Keratinocyte (primary cell): Measurements from ENCODE around the gene ALDH3A1. TPM values are rescaled to one million over a fixed set of nuclear protein-coding genes. Genes with fewer than 3 reads are reported as not detected.
A peak's percentile ranks its signal among the peaks of the same experiment; 100 is the strongest.

Source experiments
- DNase-seq: peaks from one replicate; pipeline ENCODE4 v3.0.0-alpha.2; 2011; ENCODE audit warnings: low read depth, missing footprints, low spot score
- FAIRE-seq: peaks from 2 replicates; lab custom pipeline; 2011; peaks lifted over from hg19 to GRCh38; lab: Jason Lieb, UNC
- H2AFZ ChIP-seq: 2 replicates; pipeline ENCODE4 v1.6.0; 2012; ENCODE audit warnings: low read length, control low read depth, inconsistent platforms; ENCODE audit not compliant: control insufficient read depth
- H3K27ac ChIP-seq: 2 replicates; pipeline ENCODE4 v1.5.1; 2011; ENCODE audit warnings: low read length; ENCODE audit not compliant: control insufficient read depth, insufficient read depth
- H3K27me3 ChIP-seq: 3 replicates; pipeline ENCODE4 v1.6.0; 2011; ENCODE audit warnings: low read length; ENCODE audit not compliant: control insufficient read depth, insufficient read depth; ENCODE audit errors: extremely low read depth
- H3K36me3 ChIP-seq, 2 experiments: 2 replicates in 1 of 2; 3 replicates in 1 of 2; pipeline ENCODE4 v1.5.1; 2011; ENCODE audit warnings: low read length in 2 of 2, mild to moderate bottlenecking in 1 of 2; ENCODE audit not compliant: control insufficient read depth in 2 of 2, insufficient read depth in 2 of 2; ENCODE audit errors: extremely low read depth in 1 of 2
- H3K4me1 ChIP-seq: 3 replicates; pipeline ENCODE4 v1.5.1; 2011; ENCODE audit warnings: low read length; ENCODE audit not compliant: control insufficient read depth, insufficient read depth; ENCODE audit errors: extremely low read depth
- H3K4me2 ChIP-seq: 3 replicates; pipeline ENCODE4 v1.6.0; 2011; ENCODE audit warnings: low read depth, low read length; ENCODE audit not compliant: control insufficient read depth, insufficient read depth; ENCODE audit errors: extremely low read depth
- H3K4me3 ChIP-seq, 3 experiments: fragments of 200-600 bp in 1 of 3; sonication (generic) in 1 of 3; 2 replicates in 2 of 3; 3 replicates in 1 of 3; pipeline ENCODE4 v1.5.1; 2011 to 2016; ENCODE audit warnings: low read length in 3 of 3, mild to moderate bottlenecking in 3 of 3, control low read depth in 2 of 3, inconsistent platforms in 1 of 3, low read depth in 1 of 3, mixed read lengths in 1 of 3, mixed run types in 1 of 3, moderate library complexity in 1 of 3; ENCODE audit not compliant: control insufficient read depth in 2 of 3, insufficient read depth in 2 of 3; ENCODE audit errors: extremely low read depth in 1 of 3
- H3K79me2 ChIP-seq: 2 replicates; pipeline ENCODE4 v1.6.0; 2012; ENCODE audit warnings: low read length; ENCODE audit not compliant: control insufficient read depth, insufficient read depth
- H3K9ac ChIP-seq: 3 replicates; pipeline ENCODE4 v1.6.0; 2011; ENCODE audit warnings: low read length; ENCODE audit not compliant: control insufficient read depth, insufficient read depth; ENCODE audit errors: extremely low read depth
- H3K9me1 ChIP-seq: 3 replicates; pipeline ENCODE4 v1.6.0; 2011; ENCODE audit warnings: low read length; ENCODE audit not compliant: control insufficient read depth, insufficient read depth; ENCODE audit errors: extremely low read depth
- H3K9me3 ChIP-seq: 2 replicates; pipeline ENCODE4 v1.5.1; 2012; ENCODE audit warnings: low read depth, low read length; ENCODE audit not compliant: control insufficient read depth
- H4K20me1 ChIP-seq: 3 replicates; pipeline ENCODE4 v1.6.0; 2011; ENCODE audit warnings: low read length; ENCODE audit not compliant: control insufficient read depth, insufficient read depth; ENCODE audit errors: extremely low read depth
- CTCF ChIP-seq, 3 experiments: IDR thresholded peaks in 1 of 3; conservative IDR thresholded peaks in 1 of 3; optimal IDR thresholded peaks in 1 of 3; 2 replicates in 2 of 3; 3 replicates in 1 of 3; pipeline versions ENCODE3 to v1.5.1; 2011; ENCODE audit warnings: low read length in 3 of 3, mild to moderate bottlenecking in 3 of 3, moderate library complexity in 2 of 3, control low read depth in 1 of 3, inconsistent platforms in 1 of 3; ENCODE audit not compliant: insufficient read depth in 2 of 3; ENCODE audit errors: extremely low read depth in 1 of 3
- EZH2 ChIP-seq: IDR thresholded peaks from one replicate; pipeline ENCODE4 v1.6.1; 2012; ENCODE audit warnings: inconsistent platforms, mild to moderate bottlenecking, low read length, moderate library complexity
- dilution Hi-C: fragments of 300-500 bp; cut with MboI; formaldehyde crosslinking; loops from one replicate; pipeline ENCODE4 v1.7.0; 2020; ENCODE audit warnings: low sequenced_read_pairs; ENCODE audit not compliant: extremely low pct_ligation_motif_present
- polyA plus RNA-seq, 5 experiments: library from polyadenylated mRNA; depleted of rRNA in 3 of 5; stranded (reverse) in 3 of 5; stranded (forward) in 1 of 5; unstranded in 1 of 5; fragments of >200 nt; gene quantifications; 1 replicate in 1 of 5; 2 replicates in 3 of 5; 3 replicates in 1 of 5; pipeline versions ENCODE4 v1.2.1 to v1.2.3, GENCODE V29; 2011 to 2012; ENCODE audit warnings: missing spikeins in 2 of 5, low read depth in 1 of 5, low replicate concordance in 1 of 5

Gene ALDH3A1
- polyA plus RNA-seq, 1 donor (not counting 4 experiments of a cell fraction or from before 2014, with no cell fraction given): 5.8 TPM

GRCh38 chr17:19718041-19718612 is 30.0 kb downstream of the ALDH3A1 start:
- no peak overlapping the region for H3K9ac ChIP-seq
- no peak overlapping the region for H3K27ac ChIP-seq
- peaks cover 40% of the 10 kb centered on the region for H3K4me1 ChIP-seq
- dilution Hi-C loops: no loop called here
- no peak for TF ChIP-seq EZH2
- no peak for TF ChIP-seq CTCF (optimal IDR thresholded peaks at IDR 0.05 in 1 of 3, IDR thresholded peaks at IDR 0.05 in 1 of 3, conservative IDR thresholded peaks at IDR 0.05 in 1 of 3; ENCODE audit: extremely low read depth in 1 of 3, insufficient read depth in 2 of 3, low read length in 3 of 3)
- H3K79me2 ChIP-seq: no peaks in the 10 kb centered on the region
- H3K27me3 ChIP-seq: no peaks in the 10 kb centered on the region
- no peak overlapping the region for H3K4me3 ChIP-seq
- H3K36me3 ChIP-seq: no peaks in the 10 kb centered on the region
- DNase-seq: no peak
- no peak overlapping the region for H2AFZ ChIP-seq
- no peak for FAIRE-seq
- H3K9me1 ChIP-seq: no peaks in the 10 kb centered on the region
- no peaks in the 10 kb centered on the region for H3K9me3 ChIP-seq
- no peaks in the 10 kb centered on the region for H4K20me1 ChIP-seq
- peak overlapping the region; percentile 80 for H3K4me2 ChIP-seq

GRCh38 chr17:19717411-19717908 is 30.6 kb downstream of the ALDH3A1 start:
- dilution Hi-C loops: no loop called here

More at GRCh38 chr17:19717411-19717908, 30.6 kb downstream of the ALDH3A1 start:
- no peak overlapping the region for H2AFZ ChIP-seq
- H3K9ac ChIP-seq: no peak overlapping the region
- TF ChIP-seq EZH2 (no peak), CTCF (optimal IDR thresholded peaks at IDR 0.05 in 1 of 3, IDR thresholded peaks at IDR 0.05 in 1 of 3, conservative IDR thresholded peaks at IDR 0.05 in 1 of 3; ENCODE audit: extremely low read depth in 1 of 3, insufficient read depth in 2 of 3, low read length in 3 of 3) (no peak)
- H3K4me1 ChIP-seq: peaks cover 37% of the 10 kb centered on the region
- H4K20me1 ChIP-seq: no peaks in the 10 kb centered on the region
- DNase-seq: no peak
- H3K27ac ChIP-seq: no peak overlapping the region
- no peaks in the 10 kb centered on the region for H3K36me3 ChIP-seq
- no peaks in the 10 kb centered on the region for H3K27me3 ChIP-seq
- H3K4me2 ChIP-seq: no peak overlapping the region
- no peak for FAIRE-seq
- H3K9me1 ChIP-seq: no peaks in the 10 kb centered on the region
- no peak overlapping the region for H3K4me3 ChIP-seq
- H3K79me2 ChIP-seq: no peaks in the 10 kb centered on the region
- H3K9me3 ChIP-seq: no peaks in the 10 kb centered on the region
